Measurements from ENCODE around the gene IGF1R.

DNA sequence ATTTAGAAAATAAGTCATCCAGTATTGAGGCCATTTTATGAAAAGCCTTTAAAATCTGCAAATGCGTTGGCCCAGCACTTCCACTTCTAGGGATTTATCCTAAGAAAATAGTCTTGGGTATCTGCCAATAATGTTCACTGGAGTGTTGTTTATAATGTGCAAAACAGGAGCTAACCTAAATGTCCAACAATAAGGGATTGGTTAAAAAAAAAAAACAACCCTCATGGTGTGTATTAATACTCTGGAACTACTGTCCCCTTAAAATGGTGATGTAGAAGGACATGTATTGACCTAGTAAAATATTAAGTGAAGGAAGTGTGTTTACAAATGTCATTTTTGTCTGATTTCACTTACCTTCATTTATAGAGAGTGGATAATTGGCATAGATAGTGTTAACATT lies 58.0 kb downstream of the IGF1R start:
- TF ChIP-seq CTCF (conservative IDR thresholded peaks at IDR 0.05) (no peak), EZH2 (IDR thresholded peaks at IDR 0.05; ENCODE audit: low read depth) (no peak)
